ENCODE results near the gene RFPL3. TPM values are rescaled to one million over a fixed set of nuclear protein-coding genes. Genes with fewer than 3 reads are reported as not detected.

RFPL3 gene
- total RNA-seq, 1 donor: not detected

DNA sequence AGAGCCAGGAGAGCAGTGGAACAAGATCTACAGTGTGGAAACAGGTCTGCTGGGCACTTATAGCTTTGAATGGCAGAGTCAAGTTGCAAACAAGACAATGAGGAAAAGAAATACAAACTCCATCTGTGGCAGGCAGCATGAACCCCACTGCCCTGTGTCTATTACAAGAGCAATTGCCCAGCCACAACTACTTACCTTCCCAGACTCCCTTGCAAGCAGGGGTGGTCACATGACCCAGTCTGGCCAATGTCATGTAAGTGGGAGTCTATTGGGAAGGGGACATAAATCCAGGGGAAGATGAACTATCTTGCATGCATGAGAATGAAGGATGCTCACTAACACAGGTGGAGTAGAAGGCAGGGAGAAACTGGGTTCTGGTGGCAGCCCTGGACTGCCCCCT lies 44.1 kb upstream of the RFPL3 start:
- no peak for DNase-seq (ENCODE audit: low read depth)
- TF ChIP-seq, protein P1, sequence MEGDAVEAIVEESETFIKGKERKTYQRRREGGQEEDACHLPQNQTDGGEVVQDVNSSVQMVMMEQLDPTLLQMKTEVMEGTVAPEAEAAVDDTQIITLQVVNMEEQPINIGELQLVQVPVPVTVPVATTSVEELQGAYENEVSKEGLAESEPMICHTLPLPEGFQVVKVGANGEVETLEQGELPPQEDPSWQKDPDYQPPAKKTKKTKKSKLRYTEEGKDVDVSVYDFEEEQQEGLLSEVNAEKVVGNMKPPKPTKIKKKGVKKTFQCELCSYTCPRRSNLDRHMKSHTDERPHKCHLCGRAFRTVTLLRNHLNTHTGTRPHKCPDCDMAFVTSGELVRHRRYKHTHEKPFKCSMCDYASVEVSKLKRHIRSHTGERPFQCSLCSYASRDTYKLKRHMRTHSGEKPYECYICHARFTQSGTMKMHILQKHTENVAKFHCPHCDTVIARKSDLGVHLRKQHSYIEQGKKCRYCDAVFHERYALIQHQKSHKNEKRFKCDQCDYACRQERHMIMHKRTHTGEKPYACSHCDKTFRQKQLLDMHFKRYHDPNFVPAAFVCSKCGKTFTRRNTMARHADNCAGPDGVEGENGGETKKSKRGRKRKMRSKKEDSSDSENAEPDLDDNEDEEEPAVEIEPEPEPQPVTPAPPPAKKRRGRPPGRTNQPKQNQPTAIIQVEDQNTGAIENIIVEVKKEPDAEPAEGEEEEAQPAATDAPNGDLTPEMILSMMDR (IDR thresholded peaks at IDR 0.05; ENCODE audit: insufficient read depth, low read length): no peak
- no peak overlapping the region for H3K4me3 ChIP-seq (ENCODE audit: low read depth, low read length)

DNA sequence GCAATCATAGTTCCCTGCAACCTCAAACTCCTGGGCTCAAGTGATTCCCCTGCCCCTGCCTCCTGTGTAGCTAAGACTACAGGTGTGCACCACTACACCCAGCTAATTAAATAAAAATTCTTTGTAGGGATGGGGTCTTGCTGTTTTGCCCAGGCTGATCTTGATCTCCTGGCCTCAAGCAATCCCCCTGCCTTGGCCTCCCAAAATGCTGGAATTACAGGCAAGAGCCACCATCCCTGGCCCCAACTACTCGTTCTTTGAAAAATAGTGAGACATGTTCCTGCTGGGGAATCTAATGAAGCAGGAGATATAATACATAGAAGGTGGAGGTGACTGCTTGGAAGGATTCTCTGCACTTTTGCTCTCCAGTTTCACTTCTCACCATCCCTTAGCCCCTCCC lies 40.1 kb upstream of the RFPL3 start:
- TF ChIP-seq, protein P1 (IDR thresholded peaks at IDR 0.05; ENCODE audit: insufficient read depth, low read length): no peak
- DNase-seq (ENCODE audit: low read depth): no peak
- no peak overlapping the region for H3K4me3 ChIP-seq (ENCODE audit: low read depth, low read length)

DNA sequence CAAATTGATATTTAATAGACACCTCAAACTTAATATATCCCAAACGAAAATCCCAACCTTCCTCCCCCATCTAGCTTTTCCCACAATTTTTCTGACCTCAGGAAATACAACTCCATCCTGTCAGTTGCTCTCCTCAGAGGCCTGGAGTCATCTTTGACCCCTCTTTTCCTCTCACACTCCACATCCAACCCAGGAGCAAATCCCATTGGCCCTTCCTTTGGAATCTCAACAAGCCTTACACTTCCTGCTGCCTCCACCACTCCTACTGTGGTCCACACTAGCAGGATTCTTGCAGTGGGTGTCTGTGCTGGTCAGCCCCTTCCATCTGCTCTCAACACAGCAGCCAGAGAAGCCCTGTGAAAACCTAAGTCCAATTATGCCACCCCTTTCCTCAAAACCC lies 39.3 kb upstream of the RFPL3 start:
- H3K4me3 ChIP-seq (ENCODE audit: low read depth, low read length): no peak overlapping the region
- TF ChIP-seq, protein P1 (IDR thresholded peaks at IDR 0.05; ENCODE audit: insufficient read depth, low read length): no peak
- DNase-seq (ENCODE audit: low read depth): no peak

DNA sequence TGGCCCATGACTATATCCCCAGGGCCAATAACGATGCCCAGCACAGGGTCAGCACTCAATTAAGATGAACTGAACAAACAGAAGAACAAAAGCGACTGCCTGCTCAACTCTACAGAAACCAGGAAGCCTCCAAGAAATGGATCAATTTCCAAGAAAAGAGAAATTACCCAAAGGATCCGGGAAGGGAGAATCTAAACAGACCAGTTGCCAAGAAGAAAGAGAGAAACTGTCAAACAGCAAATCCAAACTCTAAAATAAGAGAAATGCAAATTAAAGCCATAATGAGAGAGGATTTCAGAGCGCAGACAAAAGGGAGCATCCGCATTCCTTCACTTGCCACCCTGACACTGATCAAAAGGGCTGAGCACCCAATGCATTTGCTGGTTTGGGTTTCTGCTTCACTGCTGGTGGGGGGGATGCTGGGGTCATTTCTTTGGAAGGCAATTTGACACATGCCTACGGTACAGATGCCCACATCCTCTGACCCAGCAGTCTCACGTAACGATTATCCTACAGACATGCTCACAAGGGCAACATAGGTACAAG lies 37.7 kb upstream of the RFPL3 start:
- no peak overlapping the region for H3K4me3 ChIP-seq (ENCODE audit: low read depth, low read length)
- TF ChIP-seq, protein P1 (IDR thresholded peaks at IDR 0.05; ENCODE audit: insufficient read depth, low read length): no peak
- DNase-seq (ENCODE audit: low read depth): no peak

DNA sequence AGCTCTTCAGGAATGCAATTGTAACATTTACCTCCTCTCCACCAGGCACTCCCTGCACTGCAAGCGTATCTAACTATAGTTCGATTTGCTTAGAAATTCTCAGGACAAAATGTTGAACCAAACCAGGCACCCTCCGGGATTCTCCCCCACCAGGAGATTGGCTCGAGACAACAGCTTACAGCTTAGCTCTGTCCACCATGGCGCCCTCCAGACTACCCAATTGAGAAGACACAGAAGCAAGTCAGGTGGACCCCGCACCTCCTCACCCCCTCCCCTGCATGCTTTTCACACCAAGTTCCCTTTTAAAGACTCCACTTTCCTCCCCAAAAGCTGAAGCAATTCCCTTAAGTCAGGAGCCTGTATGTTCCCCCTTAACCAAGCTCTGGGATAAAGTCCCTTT lies 34.7 kb upstream of the RFPL3 start:
- no peak for DNase-seq (ENCODE audit: low read depth)
- TF ChIP-seq, protein P1 (IDR thresholded peaks at IDR 0.05; ENCODE audit: insufficient read depth, low read length): no peak
- H3K4me3 ChIP-seq (ENCODE audit: low read depth, low read length): no peak overlapping the region

DNA sequence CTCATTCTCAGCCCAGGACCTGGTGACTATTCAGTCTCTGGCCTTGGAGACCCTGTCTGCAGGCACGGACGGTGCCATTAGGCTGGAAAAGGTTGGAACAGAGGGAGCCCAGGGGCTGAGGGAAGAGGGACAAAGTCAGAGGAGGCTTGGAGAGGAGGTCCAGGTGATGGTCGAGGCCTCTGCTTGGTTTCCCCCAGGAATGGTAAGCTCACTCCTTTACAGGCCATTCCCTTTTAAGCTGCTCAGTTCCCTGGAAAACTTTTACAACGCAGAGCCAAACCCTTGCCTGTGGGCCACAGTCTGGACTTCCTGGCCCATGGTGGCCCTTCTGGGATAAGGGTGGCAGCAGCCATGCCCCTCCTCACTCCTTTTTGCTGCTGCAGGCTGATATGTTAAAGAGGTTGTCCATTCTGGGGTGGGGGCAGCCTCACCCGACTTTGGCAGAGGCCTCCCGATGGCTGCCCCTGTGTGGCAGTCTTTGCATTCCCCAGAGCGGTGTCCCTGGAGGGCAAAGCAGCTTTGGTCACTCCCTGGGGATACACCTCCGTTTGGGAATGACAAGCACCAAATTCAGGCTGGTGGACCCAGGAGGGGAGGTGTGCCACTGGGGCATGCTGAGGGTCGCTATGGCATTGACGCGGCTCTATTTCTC lies 34.0 kb upstream of the RFPL3 start:
- TF ChIP-seq, protein P1 (IDR thresholded peaks at IDR 0.05; ENCODE audit: insufficient read depth, low read length): no peak
- DNase-seq (ENCODE audit: low read depth): no peak
- H3K4me3 ChIP-seq (ENCODE audit: low read depth, low read length): no peak overlapping the region

All from fibroblast of the aortic adventitia (primary cell).